Adipocyte (in vitro differentiated cells): ENCODE data around the gene PDE4DIP.
"Not testable (repeated sequence)": the region's sequence is repeated elsewhere in the genome, so short reads cannot be mapped to it uniquely, and the experiment has no call there.

Experiments used
- DNase-seq: peaks from one replicate; pipeline ENCODE4 v3.0.0-alpha.2; 2015; ENCODE audit warnings: low read depth
- H3K27me3 ChIP-seq: replicated peaks from 2 replicates; pipeline ENCODE4 v1.7.0; 2013; ENCODE audit warnings: mild to moderate bottlenecking, low read length, moderate library complexity; ENCODE audit not compliant: control insufficient read depth, insufficient read depth
- H3K36me3 ChIP-seq: 2 replicates; pipeline ENCODE4 v1.7.0; 2013; ENCODE audit warnings: low read length, mild to moderate bottlenecking, moderate library complexity; ENCODE audit not compliant: control insufficient read depth, insufficient read depth, severe bottlenecking
- H3K4me1 ChIP-seq: 2 replicates; pipeline ENCODE4 v1.7.0; 2013; ENCODE audit warnings: mild to moderate bottlenecking, low read length, moderate library complexity; ENCODE audit not compliant: control insufficient read depth, insufficient read depth
- H3K4me3 ChIP-seq: 2 replicates; pipeline ENCODE4 v1.7.0; 2013; ENCODE audit warnings: mild to moderate bottlenecking, low read length, moderate library complexity
- H3K9ac ChIP-seq: 2 replicates; pipeline ENCODE4 v1.7.0; 2013; ENCODE audit warnings: mild to moderate bottlenecking, low read length, moderate library complexity
- H3K9me3 ChIP-seq: 2 replicates; pipeline ENCODE4 v1.7.0; 2013; ENCODE audit warnings: mild to moderate bottlenecking, low read length, moderate library complexity; ENCODE audit not compliant: control insufficient read depth

The PDE4DIP gene

GRCh38 chr1:148929253-148929652 is 85.0 kb downstream of the PDE4DIP start:
- not testable (repeated sequence) for H3K9ac ChIP-seq, H3K27me3 ChIP-seq, DNase-seq, H3K36me3 ChIP-seq, H3K9me3 ChIP-seq, H3K4me3 ChIP-seq, H3K4me1 ChIP-seq

- H3K27me3 ChIP-seq, H3K4me1 ChIP-seq, H3K9me3 ChIP-seq, DNase-seq, H3K36me3 ChIP-seq, H3K9ac ChIP-seq, H3K4me3 ChIP-seq: not testable (repeated sequence)
These were observed 91.3 kb downstream of the PDE4DIP start for GRCh38 chr1:148935381-148936002.

DNA sequence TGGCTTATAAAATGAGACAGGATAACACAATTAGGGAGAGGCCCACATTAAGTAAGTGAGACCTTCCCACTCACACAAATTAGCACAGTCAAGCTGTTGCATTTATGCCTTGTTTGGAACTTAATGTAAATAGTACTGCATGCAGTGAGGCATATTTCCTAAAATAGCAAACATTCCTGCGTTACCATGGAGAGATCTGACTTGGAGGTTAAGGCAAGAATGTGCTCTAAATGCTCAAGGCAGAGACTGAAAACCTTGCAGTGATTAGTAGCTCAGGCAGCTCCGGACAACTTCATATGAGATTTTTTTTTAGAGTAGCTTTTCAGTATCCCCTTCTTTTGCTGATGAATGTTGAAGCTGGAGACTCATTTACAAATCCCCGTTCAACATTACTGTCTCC is 98.7 kb downstream of the PDE4DIP start:
- not testable (repeated sequence) for H3K27me3 ChIP-seq, H3K36me3 ChIP-seq, DNase-seq, H3K9ac ChIP-seq, H3K9me3 ChIP-seq, H3K4me3 ChIP-seq, H3K4me1 ChIP-seq

GRCh38 chr1:148945130-148945529 is 100.9 kb downstream of the PDE4DIP start:
- DNase-seq, H3K4me3 ChIP-seq, H3K27me3 ChIP-seq, H3K4me1 ChIP-seq, H3K36me3 ChIP-seq, H3K9me3 ChIP-seq, H3K9ac ChIP-seq: not testable (repeated sequence)

DNA sequence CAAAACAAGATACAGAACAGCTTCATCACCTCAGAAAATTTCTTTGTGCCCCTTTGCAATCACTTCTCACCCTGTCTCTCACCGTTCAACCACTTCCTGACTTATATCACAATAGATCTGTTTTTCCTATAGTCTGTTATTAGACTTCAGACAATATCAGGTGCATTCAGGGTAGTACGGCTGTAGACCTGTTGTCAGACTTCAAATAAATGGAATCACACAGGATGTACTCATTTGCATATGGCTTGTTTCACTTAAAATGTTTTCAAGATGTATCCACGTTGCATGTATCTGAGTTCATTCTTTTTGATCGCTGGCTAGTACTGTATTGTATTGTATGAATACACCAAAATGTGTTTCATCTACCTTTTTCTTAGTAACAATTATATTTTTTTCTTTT is 104.5 kb downstream of the PDE4DIP start:
- not testable (repeated sequence) for H3K4me3 ChIP-seq, H3K9ac ChIP-seq, H3K4me1 ChIP-seq, H3K27me3 ChIP-seq, H3K36me3 ChIP-seq, H3K9me3 ChIP-seq, DNase-seq

GRCh38 chr1:148951336-148952227 is 107.4 kb downstream of the PDE4DIP start:
- H3K9me3 ChIP-seq, H3K4me1 ChIP-seq, H3K36me3 ChIP-seq, H3K27me3 ChIP-seq: not testable (repeated sequence)
- Histone ChIP-seq H3K4me3 (peak overlapping the region; percentile 78), H3K9ac (peak overlapping the region; percentile 69)
- peak; percentile 75 for DNase-seq

DNA sequence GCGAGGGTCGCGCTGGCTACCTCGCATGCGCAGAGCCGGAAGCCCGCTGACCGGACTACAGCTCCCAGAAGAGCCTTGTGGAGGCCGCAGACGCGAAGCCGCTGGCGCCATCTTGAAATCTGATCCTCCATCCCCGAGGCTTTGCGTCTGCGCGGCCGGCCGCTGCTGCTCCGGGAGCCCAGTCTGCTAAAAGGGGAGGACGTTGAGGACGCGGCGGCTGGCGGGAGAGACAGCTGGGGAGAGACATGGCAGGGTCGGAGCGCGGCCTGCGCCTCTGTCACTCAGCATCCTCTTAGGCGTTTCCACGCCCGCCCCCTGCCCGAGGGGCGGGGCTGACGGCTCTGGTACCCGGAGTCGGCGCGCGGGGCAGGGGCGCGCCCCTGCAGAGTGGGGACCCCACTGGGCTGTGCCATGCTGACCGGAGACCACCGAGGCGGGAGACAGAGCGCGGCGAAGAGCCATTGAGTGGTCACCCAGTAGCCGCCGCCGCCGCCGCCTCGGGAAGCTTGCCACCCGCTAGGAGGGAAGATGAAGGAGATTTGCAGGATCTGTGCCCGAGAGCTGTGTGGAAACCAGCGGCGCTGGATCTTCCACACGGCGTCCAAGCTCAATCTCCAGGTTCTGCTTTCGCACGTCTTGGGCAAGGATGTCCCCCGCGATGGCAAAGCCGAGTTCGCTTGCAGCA is 108.2 kb downstream of the PDE4DIP start:
- H3K4me1 ChIP-seq, DNase-seq, H3K9me3 ChIP-seq, H3K27me3 ChIP-seq, H3K36me3 ChIP-seq: not testable (repeated sequence)
- peak overlapping the region; percentile 82 for H3K4me3 ChIP-seq
- H3K9ac ChIP-seq, result peak overlapping the region; percentile 85

GRCh38 chr1:148952938-148953616 is 108.8 kb downstream of the PDE4DIP start:
- H3K27me3 ChIP-seq, H3K9me3 ChIP-seq, H3K36me3 ChIP-seq, H3K4me1 ChIP-seq: not testable (repeated sequence)
- DNase-seq, result peak; percentile 38
- peak overlapping the region; percentile 85 for H3K9ac ChIP-seq
- H3K4me3 ChIP-seq, result peak overlapping the region; percentile 82

GRCh38 chr1:148953730-148954129 is 109.5 kb downstream of the PDE4DIP start:
- not testable (repeated sequence) for H3K27me3 ChIP-seq, H3K36me3 ChIP-seq, H3K4me1 ChIP-seq, DNase-seq, H3K9me3 ChIP-seq
- H3K4me3 ChIP-seq, result peak overlapping the region; percentile 82
- H3K9ac ChIP-seq, result peak overlapping the region; percentile 81

- not testable (repeated sequence) for H3K27me3 ChIP-seq, H3K36me3 ChIP-seq, DNase-seq, H3K4me3 ChIP-seq, H3K4me1 ChIP-seq, H3K9ac ChIP-seq, H3K9me3 ChIP-seq
These were observed 114.1 kb downstream of the PDE4DIP start for GRCh38 chr1:148958343-148958742.
